ENCODE data around the gene STX3. TPM values are rescaled to one million over a fixed set of nuclear protein-coding genes. Genes with fewer than 3 reads are reported as not detected.

Gene STX3
- total RNA-seq, 2 experiments from 2014 or later: 7.3 to 8.0 TPM

Other genes with a start within 250 kb of the STX3 start
- gene OR4D9, start 243.8 kb upstream of the STX3 start, total RNA-seq: not detected
- 10 to 100 TPM; 39.4 to 39.6 TPM for gene OSBP, start 139.6 kb upstream of the STX3 start, total RNA-seq
- 10 to 100 TPM; 60.8 to 66.9 TPM for gene PATL1, start 86.3 kb upstream of the STX3 start, total RNA-seq
- gene OR10V1, start 41.5 kb upstream of the STX3 start, total RNA-seq: not detected
- 100 to 1,000 TPM; 104 to 105 TPM for gene MRPL16, start 55.4 kb downstream of the STX3 start, total RNA-seq
- not detected for gene CBLIF, start 90.1 kb downstream of the STX3 start, total RNA-seq
- not detected for gene TCN1, start 111.1 kb downstream of the STX3 start, total RNA-seq
- not detected for gene OOSP3, start 123.4 kb downstream of the STX3 start, total RNA-seq
- not detected for gene OOSP1, start 183.1 kb downstream of the STX3 start, total RNA-seq
- not detected for gene OOSP4A, start 208.7 kb downstream of the STX3 start, total RNA-seq

Measured in activated naive CD8-positive, alpha-beta T cell treated with anti-CD3 and anti-CD28 coated beads for 36 hours (primary cell).